ENCODE data around the gene PLXND1. TPM values are rescaled to one million over a fixed set of nuclear protein-coding genes. Genes with fewer than 3 reads are reported as not detected.

PLXND1 gene
- total and polyA plus RNA-seq, 2 donors (not counting 1 experiment from before 2014, with no cell fraction given) = 3.3 to 74.4 TPM

DNA sequence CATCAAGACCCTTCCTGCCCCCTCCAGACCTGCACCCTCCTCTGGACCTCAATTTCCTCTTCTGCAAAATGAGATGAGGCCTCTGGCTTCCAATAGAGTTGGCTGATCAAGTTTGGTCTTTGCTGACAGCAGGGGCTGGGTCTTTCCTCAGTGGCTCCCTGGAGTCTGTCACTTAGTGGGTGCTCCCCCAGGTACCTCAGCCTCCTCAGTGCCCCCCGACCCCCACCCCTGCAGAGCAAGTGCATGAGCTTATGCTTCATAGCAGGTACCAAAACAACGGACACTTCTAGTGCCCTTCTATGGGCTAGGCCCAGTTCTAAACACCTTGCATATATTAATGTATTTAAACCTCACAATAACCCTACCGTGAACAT lies 6.9 kb upstream of the PLXND1 start:
- Mint-ChIP-seq H3K27me3 (peaks cover 9% of the 10 kb centered on the region), H3K27ac (no peak overlapping the region), H3K9me3 (ENCODE audit: insufficient read depth) (no peaks in the 10 kb centered on the region), H3K4me1 (peaks cover 2% of the 10 kb centered on the region), H3K4me3 (no peak overlapping the region)
- DNase-seq = no peak
- peaks cover 0 to 3% (median 0%) of the 10 kb centered on the region in 3 donors for H3K9me3 ChIP-seq (ENCODE audit: control extremely low read depth in 1 of 3, control insufficient read depth in 2 of 3, insufficient read depth in 1 of 3, low read length in 2 of 3)
- no peak overlapping the region for H3K4me2 ChIP-seq (replicated peaks; ENCODE audit: low read depth, low read length, poor library complexity, severe bottlenecking)
- no peaks in the 10 kb centered on the region for H4K20me1 ChIP-seq (ENCODE audit: control insufficient read depth, insufficient read depth, low read length, poor library complexity, severe bottlenecking)
- H3K4me3 ChIP-seq (ENCODE audit: control extremely low read depth in 1 of 5, extremely low read depth in 1 of 5, insufficient read depth in 1 of 5, low read depth in 2 of 5, low read length in 4 of 5) = no peak overlapping the region
- H3K9ac ChIP-seq (ENCODE audit: low read length) = no peak overlapping the region
- H3K27ac ChIP-seq (ENCODE audit: low read length in 2 of 2) = no peak overlapping the region
- no peak overlapping the region for H2AFZ ChIP-seq (ENCODE audit: insufficient read depth, low read depth, low read length, poor library complexity, severe bottlenecking)
- WGBS (ENCODE audit: insufficient coverage) = no CpG with 5 or more reads among the region's 3 CpGs
- no peak for ATAC-seq (ENCODE audit: low read depth)
- ChIA-PET CTCF (interaction anchor here (1.5 kb wide), 1 partner anchor 19 kb away, joined by 3 read pairs; no protein-coding TSS in a partner anchor), POLR2A (no interaction called here)
- H3K27me3 ChIP-seq (replicated peaks in 1 of 4; ENCODE audit: control extremely low read depth in 1 of 4, control insufficient read depth in 3 of 4, insufficient read depth in 4 of 4, low read length in 3 of 4) = peaks cover 0 to 18% (median 6%) of the 10 kb centered on the region in 4 experiments
- H3K79me2 ChIP-seq (ENCODE audit: control insufficient read depth, insufficient read depth, low read length) = no peaks in the 10 kb centered on the region
- TF ChIP-seq, protein P1, sequence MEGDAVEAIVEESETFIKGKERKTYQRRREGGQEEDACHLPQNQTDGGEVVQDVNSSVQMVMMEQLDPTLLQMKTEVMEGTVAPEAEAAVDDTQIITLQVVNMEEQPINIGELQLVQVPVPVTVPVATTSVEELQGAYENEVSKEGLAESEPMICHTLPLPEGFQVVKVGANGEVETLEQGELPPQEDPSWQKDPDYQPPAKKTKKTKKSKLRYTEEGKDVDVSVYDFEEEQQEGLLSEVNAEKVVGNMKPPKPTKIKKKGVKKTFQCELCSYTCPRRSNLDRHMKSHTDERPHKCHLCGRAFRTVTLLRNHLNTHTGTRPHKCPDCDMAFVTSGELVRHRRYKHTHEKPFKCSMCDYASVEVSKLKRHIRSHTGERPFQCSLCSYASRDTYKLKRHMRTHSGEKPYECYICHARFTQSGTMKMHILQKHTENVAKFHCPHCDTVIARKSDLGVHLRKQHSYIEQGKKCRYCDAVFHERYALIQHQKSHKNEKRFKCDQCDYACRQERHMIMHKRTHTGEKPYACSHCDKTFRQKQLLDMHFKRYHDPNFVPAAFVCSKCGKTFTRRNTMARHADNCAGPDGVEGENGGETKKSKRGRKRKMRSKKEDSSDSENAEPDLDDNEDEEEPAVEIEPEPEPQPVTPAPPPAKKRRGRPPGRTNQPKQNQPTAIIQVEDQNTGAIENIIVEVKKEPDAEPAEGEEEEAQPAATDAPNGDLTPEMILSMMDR (IDR thresholded peaks at IDR 0.05) = no peak
- no peak for TF ChIP-seq EZH2 (IDR thresholded peaks at IDR 0.05; ENCODE audit: borderline replicate concordance, insufficient read depth, low read depth, low read length, poor library complexity, severe bottlenecking)
- peaks cover 1 to 3% of the 10 kb centered on the region in 2 donors for H3K4me1 ChIP-seq (ENCODE audit: control insufficient read depth in 2 of 2, insufficient read depth in 2 of 2, low read length in 2 of 2)
- intact Hi-C loops (cut with micrococcal nuclease) = no loop called here
- H3K36me3 ChIP-seq (replicated peaks in 1 of 2; ENCODE audit: control extremely low read depth in 1 of 2, control insufficient read depth in 1 of 2, extremely low read depth in 1 of 2, insufficient read depth in 2 of 2, low read length in 1 of 2) = no peaks in the 10 kb centered on the region

DNA sequence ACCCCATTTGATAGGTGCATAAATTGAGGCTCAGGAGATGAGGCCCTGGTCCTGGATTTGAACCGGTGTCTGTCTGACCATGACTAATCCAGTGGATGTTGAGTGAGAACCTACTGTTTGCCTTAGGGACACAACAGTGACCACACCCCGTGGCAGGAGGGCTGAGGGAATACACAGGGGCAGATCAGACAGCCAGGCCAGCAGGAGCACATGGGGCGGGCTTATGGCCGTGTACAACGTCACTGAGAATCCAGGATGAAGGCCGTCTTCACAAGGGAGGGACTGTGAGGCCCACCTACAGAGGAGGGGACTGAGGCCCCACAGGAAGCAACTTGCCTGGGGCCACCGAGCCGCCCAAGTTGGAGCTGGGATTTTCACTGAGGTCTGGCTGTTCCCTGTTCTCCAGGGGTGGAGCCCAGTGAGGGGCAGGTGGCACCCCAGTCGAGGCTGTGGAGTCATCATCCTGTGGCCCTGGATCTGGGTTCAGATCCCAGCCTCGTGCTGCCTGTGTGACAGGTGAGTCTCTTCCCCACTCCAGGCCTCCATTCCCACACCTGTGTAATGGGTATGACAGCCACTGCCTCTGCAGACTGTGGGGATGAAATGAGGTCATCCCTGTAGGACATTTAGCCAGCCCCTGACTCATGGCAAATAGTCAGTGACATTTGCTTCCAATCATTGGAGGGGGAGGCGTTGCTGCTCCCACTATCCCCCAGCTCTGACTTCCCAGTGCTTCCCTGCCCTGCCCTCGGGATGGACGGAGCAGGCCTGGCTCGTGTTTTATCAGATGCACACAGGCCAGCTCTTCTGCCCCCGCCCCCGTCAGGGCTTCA lies 6.3 kb upstream of the PLXND1 start:
- WGBS (ENCODE audit: insufficient coverage) = 81% methylated on average over 14 of the region's 16 CpGs
- H3K9me3 Mint-ChIP-seq (ENCODE audit: insufficient read depth) = no peaks in the 10 kb centered on the region
- peaks cover 0 to 3% (median 0%) of the 10 kb centered on the region in 3 donors for H3K9me3 ChIP-seq (ENCODE audit: control extremely low read depth in 1 of 3, control insufficient read depth in 2 of 3, insufficient read depth in 1 of 3, low read length in 2 of 3)
- H3K27ac Mint-ChIP-seq = no peak overlapping the region
- peaks cover 0 to 22% (median 7%) of the 10 kb centered on the region in 4 experiments for H3K27me3 ChIP-seq (replicated peaks in 1 of 4; ENCODE audit: control extremely low read depth in 1 of 4, control insufficient read depth in 3 of 4, insufficient read depth in 4 of 4, low read length in 3 of 4)
- no peak for ATAC-seq (ENCODE audit: low read depth)
- no peak overlapping the region for H3K9ac ChIP-seq (ENCODE audit: low read length)
- CTCF ChIA-PET = no interaction called here
- H3K36me3 ChIP-seq (replicated peaks in 1 of 2; ENCODE audit: control extremely low read depth in 1 of 2, control insufficient read depth in 1 of 2, extremely low read depth in 1 of 2, insufficient read depth in 2 of 2, low read length in 1 of 2) = no peaks in the 10 kb centered on the region
- H2AFZ ChIP-seq (ENCODE audit: insufficient read depth, low read depth, low read length, poor library complexity, severe bottlenecking) = no peak overlapping the region
- no peaks in the 10 kb centered on the region for H3K79me2 ChIP-seq (ENCODE audit: control insufficient read depth, insufficient read depth, low read length)
- no peaks in the 10 kb centered on the region for H3K4me1 ChIP-seq (ENCODE audit: control insufficient read depth in 2 of 2, insufficient read depth in 2 of 2, low read length in 2 of 2)
- no peak overlapping the region for H3K4me3 ChIP-seq (ENCODE audit: control extremely low read depth in 1 of 5, extremely low read depth in 1 of 5, insufficient read depth in 1 of 5, low read depth in 2 of 5, low read length in 4 of 5)
- H3K27ac ChIP-seq (ENCODE audit: low read length in 2 of 2) = no peak overlapping the region
- intact Hi-C loops (cut with micrococcal nuclease) = no loop called here
- no peak for DNase-seq
- H3K4me3 Mint-ChIP-seq = no peak overlapping the region
- POLR2A ChIA-PET = no interaction called here
- peaks cover 2% of the 10 kb centered on the region for H3K4me1 Mint-ChIP-seq
- no peaks in the 10 kb centered on the region for H4K20me1 ChIP-seq (ENCODE audit: control insufficient read depth, insufficient read depth, low read length, poor library complexity, severe bottlenecking)
- H3K4me2 ChIP-seq (replicated peaks; ENCODE audit: low read depth, low read length, poor library complexity, severe bottlenecking) = no peak overlapping the region
- TF ChIP-seq EZH2 (IDR thresholded peaks at IDR 0.05; ENCODE audit: borderline replicate concordance, insufficient read depth, low read depth, low read length, poor library complexity, severe bottlenecking) = no peak
- TF ChIP-seq, protein P1 (IDR thresholded peaks at IDR 0.05) = no peak
- peaks cover 10% of the 10 kb centered on the region for H3K27me3 Mint-ChIP-seq
